ENCODE data around the gene SPTLC3. TPM values are rescaled to one million over a fixed set of nuclear protein-coding genes. Genes with fewer than 3 reads are reported as not detected.

The SPTLC3 gene
- total RNA-seq, 1 experiment from 2014 or later = 20.3 TPM

GRCh38 chr20:12970372-12970821, 38.4 kb upstream of the SPTLC3 start:
- Mint-ChIP-seq H3K27me3 (ENCODE audit: insufficient read depth, unreplicated experiment) (no peaks in the 10 kb centered on the region), H3K9me3 (ENCODE audit: unreplicated experiment) (peaks cover 6% of the 10 kb centered on the region), H3K4me1 (ENCODE audit: insufficient read depth, unreplicated experiment) (no peaks in the 10 kb centered on the region), H3K36me3 (ENCODE audit: insufficient read depth, unreplicated experiment) (no peaks in the 10 kb centered on the region), H3K27ac (ENCODE audit: low read depth, unreplicated experiment) (no peak overlapping the region), H3K4me3 (ENCODE audit: unreplicated experiment) (no peak overlapping the region)
- intact Hi-C loops (cut with micrococcal nuclease) = loop anchor here (1.0 to 10.0 kb wide), 8 partner anchors 38 to 1084 kb away; partner anchors contain the start of gene SPTLC3
- no TSS peak for BruUV-seq (replicated peaks)
- TF ChIP-seq CTCF (IDR thresholded peaks at IDR 0.05; ENCODE audit: unreplicated experiment) = peak; percentile 70
- POLR2A ChIA-PET = interaction anchor here (1.0 to 1.1 kb wide), 3 partner anchors 9 to 151 kb away, joined by 3 read pairs; partner anchors contain the start of gene SPTLC3
- CTCF ChIA-PET = interaction anchor here (0.5 to 15.3 kb wide), 49 partner anchors 8 to 1392 kb away, joined by 3 to 558 read pairs (median 4); partner anchors contain the start of gene SPTLC3
- DNase-seq (ENCODE audit: unreplicated experiment) = peak; percentile 56

GRCh38 chr20:12975833-12976608, 32.8 kb upstream of the SPTLC3 start:
- Mint-ChIP-seq H3K4me1 (ENCODE audit: insufficient read depth, unreplicated experiment) (peaks cover 8% of the 10 kb centered on the region), H3K27ac (ENCODE audit: low read depth, unreplicated experiment) (no peak overlapping the region), H3K4me3 (ENCODE audit: unreplicated experiment) (no peak overlapping the region), H3K27me3 (ENCODE audit: insufficient read depth, unreplicated experiment) (no peaks in the 10 kb centered on the region), H3K9me3 (ENCODE audit: unreplicated experiment) (peaks cover 15% of the 10 kb centered on the region), H3K36me3 (ENCODE audit: insufficient read depth, unreplicated experiment) (no peaks in the 10 kb centered on the region)
- no peak for TF ChIP-seq CTCF (IDR thresholded peaks at IDR 0.05; ENCODE audit: unreplicated experiment)
- ChIA-PET CTCF (interaction anchor here (0.6 to 6.2 kb wide), 17 partner anchors 10 to 796 kb away, joined by 3 to 56 read pairs (median 5); partner anchors contain the start of gene SPTLC3), POLR2A (interaction anchor here (0.6 to 3.5 kb wide), 9 partner anchors 8 to 129 kb away, joined by 3 to 20 read pairs (median 3); partner anchors contain the start of gene SPTLC3)
- intact Hi-C loops (cut with micrococcal nuclease) = loop anchor here (10.0 kb wide), 2 partner anchors 289 to 1079 kb away; no protein-coding TSS in a partner anchor
- no TSS peak for BruUV-seq (replicated peaks)
- no peak for DNase-seq (ENCODE audit: unreplicated experiment)

- ChIA-PET POLR2A (interaction anchor here (0.6 to 3.5 kb wide), 9 partner anchors 33 to 502 kb away, joined by 3 to 20 read pairs (median 4); partner anchors contain the start of gene SPTLC3), CTCF (interaction anchor here (0.6 to 6.2 kb wide), 18 partner anchors 11 to 796 kb away, joined by 3 to 56 read pairs (median 5); partner anchors contain the start of gene SPTLC3)
- H3K27ac Mint-ChIP-seq (ENCODE audit: low read depth, unreplicated experiment) = peak overlapping the region; percentile 6
- H3K27me3 Mint-ChIP-seq (ENCODE audit: insufficient read depth, unreplicated experiment) = no peaks in the 10 kb centered on the region
- DNase-seq (ENCODE audit: unreplicated experiment) = no peak
- H3K36me3 Mint-ChIP-seq (ENCODE audit: insufficient read depth, unreplicated experiment) = no peaks in the 10 kb centered on the region
- no peak overlapping the region for H3K4me3 Mint-ChIP-seq (ENCODE audit: unreplicated experiment)
- peaks cover 15% of the 10 kb centered on the region for H3K9me3 Mint-ChIP-seq (ENCODE audit: unreplicated experiment)
- H3K4me1 Mint-ChIP-seq (ENCODE audit: insufficient read depth, unreplicated experiment) = peaks cover 8% of the 10 kb centered on the region
- intact Hi-C loops (cut with micrococcal nuclease) = loop anchor here (10.0 kb wide), 2 partner anchors 288 to 1078 kb away; no protein-coding TSS in a partner anchor
- no TSS peak for BruUV-seq (replicated peaks)
- no peak for TF ChIP-seq CTCF (IDR thresholded peaks at IDR 0.05; ENCODE audit: unreplicated experiment)
Observed at GRCh38 chr20:12976720-12977309, 32.0 kb upstream of the SPTLC3 start.

Measured in MCF 10A (cell line).